ENCODE results near the gene F10. TPM values are rescaled to one million over a fixed set of nuclear protein-coding genes. Genes with fewer than 3 reads are reported as not detected.
A peak's percentile ranks its signal among the peaks of the same experiment; 100 is the strongest.

F10 gene
- total and polyA plus RNA-seq, 2 of the 13 experiments (the other 11 are each of a cell fraction or from before 2014, with no cell fraction given), result 58.4 to 237 TPM

- TF ChIP-seq ZNF431 (CRISPR knock-in tag; IDR thresholded peaks at IDR 0.05; ENCODE audit: borderline replicate concordance, low read depth) (peak; percentile 82; the same call in 1 of the 2 replicates), CBFB (CRISPR knock-in tag; IDR thresholded peaks at IDR 0.05) (peak; percentile 41; the same call in 1 of the 2 replicates), E2F2 (CRISPR knock-in tag; IDR thresholded peaks at IDR 0.05; ENCODE audit: borderline replicate concordance) (no peak), ZNF256 (CRISPR knock-in tag; conservative IDR thresholded peaks at IDR 0.05) (no peak), TBX3 (IDR thresholded peaks at IDR 0.05; ENCODE audit: borderline replicate concordance) (peak; percentile 64; the same call in 1 of the 2 replicates), CREM (IDR thresholded peaks at IDR 0.05) (peak; percentile 61; the same call in 1 of the 2 replicates), CREM (CRISPR knock-in tag; IDR thresholded peaks at IDR 0.05) (no peak), AKAP8 (CRISPR knock-in tag; IDR thresholded peaks at IDR 0.05) (peak; percentile 90), ZNF333 (CRISPR knock-in tag; IDR thresholded peaks at IDR 0.05; ENCODE audit: borderline replicate concordance) (no peak), JUNB (CRISPR knock-in tag; IDR thresholded peaks at IDR 0.05; ENCODE audit: borderline replicate concordance) (no peak), HNF4A (CRISPR knock-in tag; IDR thresholded peaks at IDR 0.05) (peak; percentile 98), STAG1 (CRISPR knock-in tag; IDR thresholded peaks at IDR 0.05) (peak; percentile 30), ZNF773 (CRISPR knock-in tag; IDR thresholded peaks at IDR 0.05; ENCODE audit: borderline replicate concordance) (peak; percentile 48; the same call in 1 of the 2 replicates), ATF4 (CRISPR knock-in tag; IDR thresholded peaks at IDR 0.05) (peak in 1 of 2 experiments; percentile 96; a peak in 2 of 4 replicates), THAP11 (CRISPR knock-in tag; IDR thresholded peaks at IDR 0.05) (peak; percentile 54; the same call in 1 of the 2 replicates), KDM5B (CRISPR knock-in tag; IDR thresholded peaks at IDR 0.05; ENCODE audit: borderline replicate concordance) (peak; percentile 75), MED1 (CRISPR knock-in tag; IDR thresholded peaks at IDR 0.05) (peak; percentile 89), RFX1 (IDR thresholded peaks at IDR 0.05) (no peak), TCF7L2 (IDR thresholded peaks at IDR 0.05; ENCODE audit: low read depth, low read length) (no peak), TEF (CRISPR knock-in tag; IDR thresholded peaks at IDR 0.05) (no peak), IKZF1 (IDR thresholded peaks at IDR 0.05) (no peak), CEBPB (IDR thresholded peaks at IDR 0.05; ENCODE audit: borderline replicate concordance, low read depth, low read length) (peak; percentile 86), PITX1 (CRISPR knock-in tag; IDR thresholded peaks at IDR 0.05) (peak; percentile 56; the same call in 1 of the 2 replicates), ZNF343 (CRISPR knock-in tag; IDR thresholded peaks at IDR 0.05) (peak; percentile 72; the same call in 1 of the 2 replicates), NFIB (CRISPR knock-in tag; IDR thresholded peaks at IDR 0.05; ENCODE audit: borderline replicate concordance) (no peak)
- TF ChIP-seq, protein P1, sequence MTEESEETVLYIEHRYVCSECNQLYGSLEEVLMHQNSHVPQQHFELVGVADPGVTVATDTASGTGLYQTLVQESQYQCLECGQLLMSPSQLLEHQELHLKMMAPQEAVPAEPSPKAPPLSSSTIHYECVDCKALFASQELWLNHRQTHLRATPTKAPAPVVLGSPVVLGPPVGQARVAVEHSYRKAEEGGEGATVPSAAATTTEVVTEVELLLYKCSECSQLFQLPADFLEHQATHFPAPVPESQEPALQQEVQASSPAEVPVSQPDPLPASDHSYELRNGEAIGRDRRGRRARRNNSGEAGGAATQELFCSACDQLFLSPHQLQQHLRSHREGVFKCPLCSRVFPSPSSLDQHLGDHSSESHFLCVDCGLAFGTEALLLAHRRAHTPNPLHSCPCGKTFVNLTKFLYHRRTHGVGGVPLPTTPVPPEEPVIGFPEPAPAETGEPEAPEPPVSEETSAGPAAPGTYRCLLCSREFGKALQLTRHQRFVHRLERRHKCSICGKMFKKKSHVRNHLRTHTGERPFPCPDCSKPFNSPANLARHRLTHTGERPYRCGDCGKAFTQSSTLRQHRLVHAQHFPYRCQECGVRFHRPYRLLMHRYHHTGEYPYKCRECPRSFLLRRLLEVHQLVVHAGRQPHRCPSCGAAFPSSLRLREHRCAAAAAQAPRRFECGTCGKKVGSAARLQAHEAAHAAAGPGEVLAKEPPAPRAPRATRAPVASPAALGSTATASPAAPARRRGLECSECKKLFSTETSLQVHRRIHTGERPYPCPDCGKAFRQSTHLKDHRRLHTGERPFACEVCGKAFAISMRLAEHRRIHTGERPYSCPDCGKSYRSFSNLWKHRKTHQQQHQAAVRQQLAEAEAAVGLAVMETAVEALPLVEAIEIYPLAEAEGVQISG (CRISPR knock-in tag; IDR thresholded peaks at IDR 0.05), result peak; percentile 47
Measured at GRCh38 chr13:113105032-113105920, 17.3 kb upstream of the F10 start, which contains the start of gene F7 (continued).
